HepG2 (cell line): ENCODE results near the gene APC2. TPM values are rescaled to one million over a fixed set of nuclear protein-coding genes. Genes with fewer than 3 reads are reported as not detected.

Experiments
- ATAC-seq: fragments of 200-7000 bp; cut with Tn5 transposase; 3 replicates; pipeline ENCODE4 v1.9.1; 2020; ENCODE audit warnings: mild to moderate bottlenecking, moderate library complexity
- BruUV-seq: library from RNA; stranded (reverse); fragments of 400-500 nt; replicated peaks from 2 replicates; lab custom pipeline; 2021; lab: Mats Ljungman, UMichigan
- CTCF ChIA-PET: fragments of 300-600 bp; formaldehyde crosslinking; extraction: SDS; loops from one replicate; lab custom pipeline; 2021; ENCODE audit warnings: low total read pairs, inconsistent platforms, low intra/inter-chr PET ratio; lab: Yijun Ruan, JAX
- POLR2A ChIA-PET: fragments of 350-600 bp; sonication (Branson Sonifier 250); formaldehyde crosslinking; loops from one replicate; lab custom pipeline; 2020; ENCODE audit warnings: antibody characterized with exemption, inconsistent platforms; lab: Yijun Ruan, JAX
- DNase-seq: peaks from one replicate; pipeline ENCODE4 v3.0.0-alpha.2; 2015; ENCODE audit warnings: low spot score
- FAIRE-seq: peaks from 3 replicates; lab custom pipeline; 2011; peaks lifted over from hg19 to GRCh38; lab: Jason Lieb, UNC
- H2AFZ ChIP-seq: one replicate; pipeline ENCODE4 v1.6.1; 2011; ENCODE audit warnings: low read length, inconsistent platforms
- H3K27ac ChIP-seq: fragments of 300-600 bp; 3 replicates; pipeline ENCODE4 v1.8.0; 2011; ENCODE audit warnings: mixed run types, mild to moderate bottlenecking, mixed read lengths, low read length, inconsistent platforms; ENCODE audit not compliant: insufficient read depth; ENCODE audit errors: extremely low read length
- H3K27me3 ChIP-seq, 2 experiments: fragments of 200-600 bp in 1 of 2; 2 replicates in 1 of 2; 3 replicates in 1 of 2; pipeline versions ENCODE4 v1.6.0 to v1.8.0; 2011; ENCODE audit warnings: low read length in 2 of 2, mild to moderate bottlenecking in 2 of 2, moderate library complexity in 2 of 2, inconsistent platforms in 1 of 2; ENCODE audit not compliant: insufficient read depth in 2 of 2, control insufficient read depth in 1 of 2
- H3K36me3 ChIP-seq, 2 experiments: fragments of 200-600 bp in 1 of 2; replicated peaks in 1 of 2; 2 replicates in 1 of 2; 3 replicates in 1 of 2; pipeline versions ENCODE4 v1.5.1 to v1.8.0; 2011; ENCODE audit warnings: low read length in 2 of 2, inconsistent platforms in 1 of 2; ENCODE audit not compliant: insufficient read depth in 2 of 2, control insufficient read depth in 1 of 2
- H3K4me1 ChIP-seq: 2 replicates; pipeline ENCODE4 v1.5.1; 2012; ENCODE audit warnings: low read length, inconsistent platforms; ENCODE audit not compliant: insufficient read depth
- H3K4me2 ChIP-seq: 2 replicates; pipeline ENCODE4 v1.6.0; 2011; ENCODE audit warnings: low read depth, low read length, inconsistent platforms
- H3K4me3 ChIP-seq, 3 experiments: fragments of 200-600 bp in 1 of 3; sonication (generic), shearing (Covaris generic) in 1 of 3; replicated peaks in 1 of 3; 2 replicates each; pipeline ENCODE4 v1.5.1; 2011 to 2016; ENCODE audit warnings: low read length in 3 of 3, inconsistent platforms in 2 of 3, low read depth in 2 of 3, mild to moderate bottlenecking in 2 of 3, control low read depth in 1 of 3, mixed read lengths in 1 of 3; ENCODE audit not compliant: insufficient read depth in 1 of 3
- H3K79me2 ChIP-seq: one replicate; pipeline ENCODE4 v1.6.1; 2011; ENCODE audit warnings: low read length, inconsistent platforms; ENCODE audit not compliant: insufficient read depth
- H3K9ac ChIP-seq: 2 replicates; pipeline ENCODE4 v1.6.0; 2011; ENCODE audit warnings: mild to moderate bottlenecking, low read depth, low read length, inconsistent platforms; ENCODE audit not compliant: insufficient read depth
- H3K9me3 ChIP-seq: 2 replicates; pipeline ENCODE4 v1.5.1; 2012; ENCODE audit warnings: mild to moderate bottlenecking, low read length
- H4K20me1 ChIP-seq: 2 replicates; pipeline ENCODE4 v1.6.0; 2011; ENCODE audit warnings: inconsistent platforms, mild to moderate bottlenecking, low read length, moderate library complexity; ENCODE audit not compliant: insufficient read depth
- GABPB1 ChIP-seq: IDR thresholded peaks from 2 replicates; pipeline ENCODE4 v1.6.1; 2016; ENCODE audit warnings: mild to moderate bottlenecking, missing genetic modification reagents, moderate library complexity, missing compliant biosample characterization
- ISL2 ChIP-seq: sonication (generic); formaldehyde crosslinking; IDR thresholded peaks from 2 replicates; pipeline ENCODE4 v1.5.0; 2020; ENCODE audit warnings: missing genetic modification reagents
- KDM4B ChIP-seq: sonication (generic); formaldehyde crosslinking; IDR thresholded peaks from 2 replicates; pipeline ENCODE4 v1.4.0; 2020; ENCODE audit warnings: missing genetic modification reagents
- MLLT10 ChIP-seq: sonication (generic); formaldehyde crosslinking; IDR thresholded peaks from 2 replicates; pipeline ENCODE4 v1.4.0; 2020; ENCODE audit warnings: missing genetic modification reagents
- MTA3 ChIP-seq: sonication (generic); formaldehyde crosslinking; IDR thresholded peaks from 2 replicates; pipeline ENCODE4 v1.4.0; 2020; ENCODE audit warnings: missing genetic modification reagents
- PCBP1 ChIP-seq: fragments of 200-400 bp; formaldehyde crosslinking; IDR thresholded peaks from 2 replicates; pipeline ENCODE4 v1.6.1; 2017; ENCODE audit warnings: mild to moderate bottlenecking, low read depth, low read length, borderline replicate concordance
- RFX3 ChIP-seq: IDR thresholded peaks from 2 replicates; pipeline ENCODE4 v1.6.1; 2016; ENCODE audit warnings: missing biosample characterization, missing genetic modification reagents
- SP2 ChIP-seq: sonication (generic); formaldehyde crosslinking; IDR thresholded peaks from 2 replicates; pipeline ENCODE4 v1.5.1; 2020; ENCODE audit warnings: mild to moderate bottlenecking, missing genetic modification reagents
- THAP8 ChIP-seq: sonication (generic); formaldehyde crosslinking; IDR thresholded peaks from 2 replicates; pipeline ENCODE4 v1.5.1; 2020; ENCODE audit warnings: missing genetic modification reagents, mild to moderate bottlenecking, borderline replicate concordance
- ZMYM3 ChIP-seq: sonication (generic); formaldehyde crosslinking; IDR thresholded peaks from 2 replicates; pipeline ENCODE4 v1.5.1; 2020; ENCODE audit warnings: mild to moderate bottlenecking, missing genetic modification reagents
- ZNF281 ChIP-seq: sonication (generic); formaldehyde crosslinking; IDR thresholded peaks from 2 replicates; pipeline ENCODE4 v1.4.0; 2020; ENCODE audit warnings: missing genetic modification reagents, borderline replicate concordance
- ZNF766 ChIP-seq: sonication (generic); formaldehyde crosslinking; IDR thresholded peaks from 2 replicates; pipeline ENCODE4 v1.5.0; 2020; ENCODE audit warnings: missing genetic modification reagents, borderline replicate concordance
- ZNF768 ChIP-seq: sonication (generic); formaldehyde crosslinking; IDR thresholded peaks from 2 replicates; pipeline ENCODE4 v1.4.0; 2020; ENCODE audit warnings: missing genetic modification reagents
- ZNF839 ChIP-seq: sonication (generic); formaldehyde crosslinking; IDR thresholded peaks from 2 replicates; pipeline ENCODE4 v1.4.0; 2020; ENCODE audit warnings: missing genetic modification reagents, mild to moderate bottlenecking, borderline replicate concordance
- WGBS: methylation state at CpG from one replicate; pipeline ENCODE4 v1.1.6; 2017; ENCODE audit warnings: low lambda C conversion rate; 5-methylcytosine and 5-hydroxymethylcytosine counted together
- in situ Hi-C: cut with HindIII; loops from 2 replicates; pipeline ENCODE4 v1.10.0; 2017; ENCODE audit warnings: low pct_unique_long_range_greater_than_20kb; ENCODE audit not compliant: extremely low pct_ligation_motif_present
- intact Hi-C: fragments of 100-400 bp; cut with micrococcal nuclease; formaldehyde crosslinking; loops from one replicate; pipeline ENCODE4 v1.10.0; 2022; ENCODE audit not compliant: unreplicated experiment
- polyA plus RNA-seq, 8 experiments: library from polyadenylated mRNA; depleted of rRNA in 3 of 8; stranded (reverse) in 7 of 8; unstranded in 1 of 8; fragments of >200 nt; fragmentation: Illumina TruSeq in 4 of 8; extraction: Trizol in 4 of 8; gene quantifications; 2 replicates each; pipeline versions ENCODE4 v1.2.1 to v1.2.3, GENCODE V29; 2011 to 2016; ENCODE audit warnings: low read depth in 4 of 8, missing spikeins in 1 of 8, mixed read lengths in 1 of 8; ENCODE audit not compliant: insufficient read depth in 1 of 8
- total RNA-seq, 5 experiments: library from RNA; depleted of rRNA; stranded (reverse); fragments of >200 nt; fragmentation: Illumina TruSeq; extraction: Trizol; gene quantifications; 2 replicates each; pipeline ENCODE4 v1.2.3, GENCODE V29; 2016; ENCODE audit warnings: low read depth in 1 of 5

The APC2 gene
- total and polyA plus RNA-seq, 2 of the 13 experiments (the other 11 are each of a cell fraction or from before 2014, with no cell fraction given), result 0.08 to 0.22 TPM

- TF ChIP-seq ZNF281 (CRISPR knock-in tag), result no peak
- peak; percentile 11; the same call in 1 of the 2 replicates for TF ChIP-seq GABPB1 (CRISPR knock-in tag)
- TF ChIP-seq PCBP1, result no peak
- TF ChIP-seq ZNF766 (CRISPR knock-in tag), result no peak
- TF ChIP-seq SP2, result no peak
- TF ChIP-seq THAP8 (CRISPR knock-in tag), result no peak
Measured at GRCh38 chr19:1510442-1510806, 60.5 kb downstream of the APC2 start (continued).

- intact Hi-C loops, result no loop called here
- ChIA-PET CTCF (no interaction called here), POLR2A (no interaction called here)
- no peaks in the 10 kb centered on the region for H3K79me2 ChIP-seq
- H4K20me1 ChIP-seq, result no peaks in the 10 kb centered on the region
- H3K4me1 ChIP-seq, result peaks cover 34% of the 10 kb centered on the region
- peak overlapping the region; percentile 42 for H3K4me2 ChIP-seq
- WGBS, result 54% methylated on average over 7 of the region's 9 CpGs
- no peak for DNase-seq
- peak overlapping the region in 1 of 3 experiments; percentile 33; a peak in 1 of 6 replicates for H3K4me3 ChIP-seq
- peaks cover 0 to 9% of the 10 kb centered on the region in 2 experiments; a peak in 2 of 5 replicates for H3K27me3 ChIP-seq
- H2AFZ ChIP-seq, result no peak overlapping the region
- no peak for TF ChIP-seq RFX3 (CRISPR knock-in tag)
- TF ChIP-seq KDM4B (CRISPR knock-in tag), result no peak
- no peak for TF ChIP-seq ZNF839
- TF ChIP-seq MTA3 (CRISPR knock-in tag), result no peak
- peak; percentile 98 for TF ChIP-seq ZNF768 (CRISPR knock-in tag)
- TF ChIP-seq ZMYM3, result peak; percentile 80
- TF ChIP-seq ISL2 (CRISPR knock-in tag), result no peak
- no peak for TF ChIP-seq MLLT10 (CRISPR knock-in tag)
- TF ChIP-seq, all 625 proteins: peak for 2
- no peak for FAIRE-seq
- Histone ChIP-seq H3K9me3 (no peaks in the 10 kb centered on the region), H3K36me3 (no peaks in the 10 kb centered on the region), H3K9ac (no peak overlapping the region), H3K27ac (no peak overlapping the region)
- BruUV-seq, result no TSS peak
- in situ Hi-C loops, result loop anchor here (5.0 kb wide), 1 partner anchor 54 kb away; no protein-coding TSS in a partner anchor
- ATAC-seq, result no peak
Measured at GRCh38 chr19:1510807-1511206, 60.9 kb downstream of the APC2 start.
